GM21723 (cell line): ENCODE results near the gene CRHBP.
"Not testable (repeated sequence)": the region's sequence is repeated elsewhere in the genome, so short reads cannot be mapped to it uniquely, and the experiment has no call there.

Experiments used
- ATAC-seq: cut with Tn5 transposase; IDR thresholded peaks from one replicate; pipeline ENCODE4 v1.9.1; 2021; ENCODE audit warnings: mild to moderate bottlenecking, moderate library complexity; ENCODE audit not compliant: unreplicated experiment

The CRHBP gene

GRCh38 chr5:76958991-76959767 is 6.3 kb downstream of the CRHBP start:
- ATAC-seq, result no peak

DNA sequence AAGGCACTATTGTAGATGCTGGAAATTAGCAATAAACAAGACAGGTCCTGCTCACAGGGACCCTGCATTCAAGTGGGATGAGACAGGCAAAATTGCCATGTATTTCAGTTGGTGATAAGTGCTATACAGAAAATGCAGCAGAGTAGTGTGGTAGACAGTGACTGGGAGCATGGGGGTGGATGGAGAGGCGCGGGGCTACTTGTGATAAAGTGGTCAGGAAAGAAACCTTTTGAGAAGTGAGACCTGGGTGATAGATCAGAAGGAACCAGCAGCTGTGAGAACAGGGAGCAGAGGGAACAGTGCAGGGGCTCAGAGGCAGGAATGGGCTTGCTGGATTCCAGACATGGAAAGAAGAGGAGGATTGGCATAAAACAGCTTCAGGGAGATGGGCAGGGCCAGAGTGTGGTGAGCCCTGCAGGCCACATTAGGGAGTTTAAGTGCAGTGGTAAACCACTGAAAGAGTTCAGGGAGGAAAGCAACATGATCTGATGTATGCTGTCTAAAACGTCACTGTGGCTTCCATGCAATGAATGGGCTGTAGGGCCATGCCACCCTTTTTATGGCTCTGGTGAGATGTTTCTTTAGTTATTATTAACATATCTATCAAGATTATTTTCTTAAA is 7.3 kb downstream of the CRHBP start:
- peak; percentile 86 for ATAC-seq

GRCh38 chr5:76964060-76964459 is 11.2 kb downstream of the CRHBP start:
- no peak for ATAC-seq

DNA sequence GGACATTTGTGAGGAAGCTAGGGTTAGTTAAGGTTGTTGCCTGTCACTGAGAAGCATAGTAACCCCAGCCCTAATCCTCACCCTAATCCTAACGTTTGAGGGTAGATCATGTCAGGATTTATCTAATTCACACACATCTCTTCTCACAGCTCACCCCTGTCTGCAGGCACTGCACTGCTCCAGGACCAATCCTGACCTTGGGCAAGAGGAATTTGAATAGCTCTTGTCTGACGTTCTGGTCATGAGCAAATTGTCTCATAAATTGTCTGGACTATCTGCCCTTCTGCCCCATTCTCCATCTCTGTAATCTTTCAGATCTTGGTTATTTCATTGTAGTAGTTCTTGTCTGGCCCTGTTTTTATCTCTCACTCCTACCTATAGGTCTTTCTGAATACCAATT is 18.7 kb downstream of the CRHBP start:
- ATAC-seq, result no peak

GRCh38 chr5:76972689-76973088 is 19.8 kb downstream of the CRHBP start:
- no peak for ATAC-seq

- ATAC-seq, result no peak
Observed at GRCh38 chr5:76974785-76975184, 21.9 kb downstream of the CRHBP start.

DNA sequence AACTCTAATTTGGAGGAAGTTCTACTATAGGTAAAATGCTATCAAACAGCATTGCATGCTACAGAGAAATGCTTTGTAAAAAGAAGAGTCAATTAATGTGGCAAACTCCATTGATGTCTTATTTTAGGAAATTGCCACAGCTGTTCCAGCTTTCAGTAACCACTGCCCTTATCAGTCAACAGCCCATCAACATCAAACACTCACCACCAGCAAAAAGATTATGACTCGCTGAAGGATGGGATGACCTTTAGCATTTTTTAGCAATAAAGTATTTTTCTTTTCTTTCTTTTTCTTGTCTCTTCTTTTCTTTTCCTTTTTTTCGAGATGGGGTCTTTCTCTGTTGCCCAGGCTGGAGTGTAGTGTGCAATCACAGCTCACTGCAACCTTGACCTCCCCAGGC is 26.0 kb downstream of the CRHBP start:
- ATAC-seq, result no peak

DNA sequence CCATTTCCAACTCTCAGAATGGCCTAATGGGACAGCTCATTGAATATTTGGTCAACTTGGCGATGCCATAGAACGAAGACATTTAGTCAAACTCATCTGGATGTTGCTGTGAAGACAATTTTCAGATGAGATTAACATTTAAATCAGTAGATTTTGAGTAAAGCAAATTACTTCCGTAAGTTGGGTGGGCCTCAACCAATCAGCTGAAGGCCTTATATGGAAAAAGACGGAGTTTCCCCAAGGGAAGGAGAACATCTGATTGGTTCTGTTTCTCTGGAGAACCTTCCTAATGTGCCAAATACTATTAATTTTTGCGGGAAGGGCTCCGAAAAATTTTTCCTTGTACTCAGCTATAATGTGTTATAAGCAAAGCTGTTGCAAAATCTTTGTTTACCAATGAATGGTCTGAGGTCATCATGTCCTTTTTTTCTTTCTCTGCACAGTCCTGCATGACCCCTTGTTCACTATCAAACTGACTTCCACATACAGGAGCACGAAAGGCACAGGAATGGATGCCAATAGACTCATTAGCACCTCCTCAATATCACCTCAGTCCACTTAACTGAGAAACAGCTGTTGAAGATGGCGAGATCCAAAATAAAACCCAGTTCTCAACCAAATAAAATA is 27.8 kb downstream of the CRHBP start:
- no peak for ATAC-seq

GRCh38 chr5:76982450-76982849 is 29.6 kb downstream of the CRHBP start:
- no peak for ATAC-seq

DNA sequence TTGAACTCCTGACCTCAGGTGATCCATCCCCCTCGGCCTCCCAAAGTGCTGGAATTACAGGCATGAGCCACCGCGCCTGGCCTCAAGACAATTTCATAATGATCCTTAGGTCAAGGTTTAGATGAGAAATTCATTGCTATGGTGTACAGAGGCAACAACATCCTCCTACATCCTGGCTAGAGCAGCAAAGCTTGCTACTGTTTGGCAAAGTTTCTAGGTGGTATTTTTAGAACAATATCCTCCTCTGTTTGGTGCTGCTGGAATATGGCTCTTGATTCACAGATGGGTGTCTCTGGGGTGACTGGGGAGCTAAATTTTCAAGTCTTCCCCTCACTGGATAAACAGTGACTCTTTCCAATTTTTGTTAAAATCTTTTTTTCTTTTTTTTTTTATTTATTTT is 30.6 kb downstream of the CRHBP start:
- no peak for ATAC-seq

DNA sequence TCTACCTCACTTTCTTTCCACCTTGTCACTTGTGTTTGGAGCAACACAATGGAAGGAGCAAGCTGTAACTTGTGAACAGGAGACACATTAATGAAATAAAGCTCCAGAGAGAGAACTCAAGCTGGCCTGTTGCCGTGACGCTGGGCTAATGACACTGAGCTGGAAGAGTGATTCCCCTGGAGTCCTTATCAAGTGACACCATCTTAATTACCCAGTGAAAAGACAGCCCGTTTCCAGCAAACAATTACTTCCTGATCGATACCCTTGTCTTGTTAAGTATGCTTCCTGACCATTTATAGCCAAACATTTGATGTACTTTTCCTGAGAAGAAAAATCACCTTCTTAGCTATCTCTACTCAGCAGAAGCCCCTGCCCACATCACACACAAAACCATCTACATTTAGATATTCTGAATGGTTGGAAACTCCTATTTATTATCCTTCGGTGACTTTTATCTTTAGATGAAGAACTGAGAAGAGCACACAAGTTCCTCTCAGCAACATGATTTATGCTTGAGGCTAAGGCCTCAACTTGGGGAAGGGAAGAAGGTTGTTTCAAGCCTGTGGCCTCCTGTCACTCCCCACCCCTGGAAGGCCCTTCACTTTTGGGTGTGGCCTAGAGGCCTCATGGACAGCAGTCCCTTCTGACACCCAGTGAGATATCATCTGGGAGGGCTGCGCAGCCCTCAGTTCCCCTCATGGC is 34.1 kb downstream of the CRHBP start:
- no peak for ATAC-seq

DNA sequence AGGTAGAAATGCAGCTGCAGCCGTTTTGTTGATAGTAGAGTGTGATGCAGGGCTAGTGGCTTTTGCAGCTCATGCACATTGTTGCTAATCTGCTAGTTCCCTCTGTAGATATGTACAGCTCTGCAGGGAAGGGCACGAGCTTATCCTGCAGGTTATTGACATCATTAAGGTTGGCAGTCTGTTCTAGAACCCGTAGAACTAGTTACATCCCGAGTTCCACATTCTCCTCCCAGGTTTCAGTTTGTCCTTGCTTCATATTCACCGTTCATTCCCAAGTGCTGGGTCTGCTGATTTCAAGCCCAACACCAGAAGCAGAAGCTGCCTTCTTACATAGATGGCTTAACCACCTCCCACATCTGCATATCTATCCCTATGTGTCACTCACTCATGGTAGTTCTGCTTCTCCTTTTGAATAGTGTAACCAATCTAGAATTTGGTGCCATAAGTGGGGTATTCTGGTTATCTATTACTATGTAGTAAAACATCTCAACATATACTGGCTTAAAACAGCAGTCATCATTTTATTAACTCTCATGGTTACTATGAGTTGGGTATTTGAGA is 38.1 kb downstream of the CRHBP start:
- no peak for ATAC-seq

GRCh38 chr5:76993436-76993835 is 40.6 kb downstream of the CRHBP start:
- not testable (repeated sequence) for ATAC-seq

DNA sequence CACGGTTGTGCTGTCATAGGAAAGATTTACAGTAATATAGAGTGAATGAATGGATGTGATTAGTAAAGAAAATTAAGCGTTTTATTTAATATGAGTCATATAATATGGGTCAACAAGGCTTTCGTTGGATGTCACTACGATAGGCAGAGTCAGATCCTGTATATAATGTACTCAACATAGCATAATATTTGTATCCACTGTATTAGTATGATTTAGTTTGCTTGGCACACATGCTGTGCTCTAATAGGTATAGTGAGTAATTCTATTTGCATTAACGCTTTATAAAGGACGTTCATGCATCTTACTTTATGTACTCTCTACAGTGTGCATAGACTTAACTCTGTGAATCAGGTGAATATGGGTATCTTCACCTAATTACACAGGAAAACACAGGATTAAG is 41.5 kb downstream of the CRHBP start:
- no peak for ATAC-seq

GRCh38 chr5:76998251-76998650 is 45.4 kb downstream of the CRHBP start:
- not testable (repeated sequence) for ATAC-seq

DNA sequence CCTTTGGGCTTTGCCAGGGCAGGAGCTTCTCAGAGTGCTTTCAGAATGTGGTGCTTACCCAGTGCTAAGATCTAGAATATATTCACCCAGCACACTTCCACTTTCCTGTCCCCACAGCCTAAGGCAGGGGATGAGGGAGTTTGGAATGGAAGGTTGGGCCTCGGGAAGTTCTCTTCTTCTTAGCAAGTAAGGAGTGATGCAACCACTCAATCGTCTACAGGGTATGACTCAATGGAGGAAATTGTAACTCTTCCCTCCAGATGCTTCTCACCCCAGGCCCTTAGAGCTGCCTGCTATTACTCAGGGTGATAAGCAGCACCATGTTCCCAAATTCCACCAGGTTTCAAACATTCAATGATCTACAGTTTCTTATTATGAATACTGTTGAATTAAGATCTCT is 46.6 kb downstream of the CRHBP start:
- no peak for ATAC-seq

GRCh38 chr5:77003246-77003645 is 50.4 kb downstream of the CRHBP start:
- ATAC-seq, result no peak

DNA sequence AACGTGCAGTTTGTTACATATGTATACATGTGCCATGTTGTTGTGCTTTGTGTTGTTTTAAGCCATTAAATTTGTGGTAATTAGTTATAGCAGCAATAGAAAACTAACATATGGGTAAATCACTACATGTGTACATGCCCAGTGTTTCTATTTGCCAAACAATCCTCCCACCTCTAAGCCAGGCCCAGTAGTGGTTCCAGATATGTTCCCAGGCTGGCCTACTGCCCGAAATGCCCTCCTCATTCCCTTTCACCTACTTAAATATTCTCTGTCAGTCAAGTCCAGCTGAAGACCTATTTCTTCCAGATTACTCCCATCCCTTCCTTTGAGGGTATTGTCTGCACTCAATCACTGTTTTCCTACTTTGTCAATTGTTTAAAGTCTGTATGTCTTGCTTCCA is 53.3 kb downstream of the CRHBP start:
- no peak for ATAC-seq

- no peak for ATAC-seq
Observed at GRCh38 chr5:77008413-77008812, 55.6 kb downstream of the CRHBP start.

DNA sequence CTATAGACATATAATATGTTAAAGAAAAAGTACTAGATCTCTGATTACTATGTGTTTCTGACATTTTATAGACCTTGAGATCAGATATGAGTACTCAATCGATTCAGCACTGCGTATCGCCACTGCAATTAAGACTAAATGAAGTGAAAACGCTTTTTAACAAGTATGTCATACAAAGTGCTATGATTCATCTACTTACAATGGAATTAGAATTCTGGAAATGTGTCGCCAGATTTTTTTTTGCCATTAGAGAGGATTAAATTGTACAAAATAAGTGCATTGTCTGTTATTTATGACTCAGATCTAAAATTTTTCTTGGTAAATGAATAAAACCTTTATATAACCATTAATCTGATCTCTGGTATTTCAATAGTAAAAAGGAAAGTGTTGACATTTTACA is 57.4 kb downstream of the CRHBP start:
- ATAC-seq, result no peak

DNA sequence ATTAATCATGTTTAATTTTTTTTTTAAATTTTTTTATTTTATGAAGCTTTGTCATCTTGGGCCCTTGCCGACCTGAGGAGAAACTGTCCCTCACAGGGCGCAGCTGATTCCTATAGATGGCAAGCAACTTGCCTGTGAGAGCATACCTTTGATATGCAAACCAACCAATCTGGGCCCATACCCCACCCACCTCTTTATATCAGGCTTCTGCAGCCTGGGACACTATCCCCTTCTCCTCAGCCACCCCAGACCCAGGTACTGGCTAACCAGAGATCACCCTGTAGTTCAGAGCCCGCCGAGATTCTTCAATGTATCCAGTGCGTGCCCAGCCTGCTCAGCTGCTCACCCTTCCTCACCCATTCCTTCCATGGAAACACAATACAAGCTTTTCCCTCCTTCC is 58.7 kb downstream of the CRHBP start:
- ATAC-seq, result no peak
